Right kidney (tissue), 1 donor: ENCODE data around the gene HDHD5.

ENCODE experiments used
- DNase-seq: peaks from one replicate; pipeline ENCODE4 v3.0.0-alpha.2; 2016

The HDHD5 gene

GRCh38 chr22:17120711-17121232 lies 38.3 kb downstream of the HDHD5 start:
- peak; percentile 73 for DNase-seq

DNA sequence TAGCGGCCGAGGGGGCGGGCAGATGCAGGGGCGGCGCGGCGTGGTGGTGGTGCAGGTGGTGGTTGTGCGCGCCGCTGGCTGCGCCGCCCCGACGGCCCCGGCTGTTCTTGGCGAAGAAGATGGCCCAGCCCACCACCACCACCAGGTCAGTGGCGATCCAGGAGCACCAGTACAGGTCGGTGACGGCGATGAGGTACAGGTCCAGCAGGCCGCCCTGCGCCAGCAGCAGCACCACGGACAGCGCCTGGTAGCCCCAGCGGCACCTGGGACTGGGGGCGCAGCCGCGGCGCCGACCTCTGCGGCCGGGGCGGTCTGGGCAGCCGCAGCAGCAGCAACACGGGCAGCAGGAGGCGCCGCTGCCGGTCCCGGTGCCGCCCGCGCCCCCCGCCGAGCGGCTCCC lies 38.8 kb downstream of the HDHD5 start:
- DNase-seq: peak; percentile 69

DNA sequence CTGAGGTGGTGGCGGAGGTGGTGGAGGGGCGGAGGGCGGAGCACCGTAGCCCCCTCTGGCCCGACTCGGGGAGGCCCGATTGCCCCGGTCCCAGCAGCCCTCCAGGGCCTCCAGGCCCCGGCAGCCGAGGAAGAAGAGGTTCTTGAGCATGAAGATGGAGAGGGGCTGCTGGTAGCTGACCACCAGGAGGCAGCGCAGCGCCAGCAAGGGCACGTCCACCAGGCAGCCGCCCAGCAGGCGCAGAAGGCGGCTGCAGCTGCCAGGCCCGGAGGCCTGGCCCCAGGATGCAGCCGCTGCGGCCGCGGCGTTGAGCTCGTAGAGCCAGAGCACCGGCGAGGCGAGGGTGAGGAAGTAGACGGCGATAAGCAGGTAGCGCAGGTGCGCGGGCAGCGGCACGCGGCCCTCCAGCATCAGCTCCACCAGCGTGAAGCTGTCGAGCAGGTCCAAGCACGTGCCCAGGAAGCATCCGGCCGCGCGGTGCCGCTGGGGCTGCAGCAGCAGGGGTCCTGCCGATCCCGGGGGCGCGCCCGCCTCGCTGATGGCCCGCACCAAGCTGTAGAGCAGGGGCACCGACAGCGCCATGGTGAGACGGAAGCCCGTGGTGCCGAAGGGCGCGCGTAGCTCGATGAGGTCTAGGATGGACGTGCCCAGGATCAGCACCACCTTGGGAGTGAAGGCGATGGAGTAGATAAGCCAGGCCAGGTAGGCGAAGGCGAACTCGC lies 39.4 kb downstream of the HDHD5 start:
- peak; percentile 41 for DNase-seq

DNA sequence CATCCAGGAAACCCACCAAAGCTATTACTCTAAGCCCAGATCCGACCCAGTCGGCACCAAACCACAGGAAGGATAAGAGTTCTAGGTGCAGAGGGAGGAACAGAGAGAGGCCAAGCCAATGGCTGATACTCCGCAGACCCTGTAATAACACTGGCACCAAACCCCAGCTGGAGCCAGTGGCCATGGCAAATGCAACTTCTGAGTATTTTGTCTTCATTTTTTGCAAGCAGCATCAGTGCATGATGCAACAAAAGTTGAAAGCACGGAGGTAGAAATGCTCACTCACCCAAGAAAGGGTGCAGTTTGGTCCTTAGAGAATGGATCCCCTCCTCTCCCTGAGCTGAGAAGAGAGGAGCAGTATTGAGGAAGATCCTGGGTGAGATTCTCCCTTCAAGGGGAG lies 40.7 kb downstream of the HDHD5 start:
- no peak for DNase-seq

GRCh38 chr22:17117890-17118289 lies 41.2 kb downstream of the HDHD5 start:
- no peak for DNase-seq

GRCh38 chr22:17117400-17117799 lies 41.7 kb downstream of the HDHD5 start:
- DNase-seq: no peak

DNA sequence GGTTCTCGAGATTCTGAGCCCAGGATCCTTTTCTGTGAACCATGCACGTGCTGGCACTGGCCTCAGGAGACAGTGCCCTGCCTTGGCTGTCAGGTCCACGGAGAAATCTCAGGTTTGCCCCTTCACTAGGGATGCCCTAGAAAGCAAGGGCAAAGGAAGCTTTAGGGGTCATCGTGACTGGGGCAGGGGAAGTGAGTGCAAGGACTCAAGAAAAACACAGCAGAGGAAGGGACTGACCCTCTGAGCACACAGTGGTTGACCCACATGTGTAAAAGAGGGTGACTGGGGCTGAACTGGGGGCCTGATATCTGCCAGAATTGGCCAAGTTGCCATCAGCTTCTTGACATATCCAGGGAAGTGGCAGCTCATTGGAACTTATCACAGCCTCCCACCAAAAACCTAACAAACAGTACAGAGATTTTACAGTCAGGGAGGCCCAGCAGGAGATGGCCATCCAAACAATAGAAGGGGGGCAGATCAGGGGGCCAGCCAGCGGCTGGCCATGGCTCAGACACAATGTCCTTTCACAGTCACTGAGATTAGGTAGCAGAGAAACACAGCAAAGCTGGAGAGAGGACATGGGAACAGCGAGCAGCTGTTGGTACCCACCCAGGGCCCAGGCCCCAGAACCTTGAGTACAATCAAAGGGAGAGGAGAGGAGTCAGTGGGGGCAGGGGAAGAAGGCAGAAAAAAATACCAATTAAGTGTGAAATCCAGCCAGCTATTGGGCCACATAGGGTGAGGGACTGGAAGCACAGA lies 42.3 kb downstream of the HDHD5 start:
- DNase-seq: no peak

DNA sequence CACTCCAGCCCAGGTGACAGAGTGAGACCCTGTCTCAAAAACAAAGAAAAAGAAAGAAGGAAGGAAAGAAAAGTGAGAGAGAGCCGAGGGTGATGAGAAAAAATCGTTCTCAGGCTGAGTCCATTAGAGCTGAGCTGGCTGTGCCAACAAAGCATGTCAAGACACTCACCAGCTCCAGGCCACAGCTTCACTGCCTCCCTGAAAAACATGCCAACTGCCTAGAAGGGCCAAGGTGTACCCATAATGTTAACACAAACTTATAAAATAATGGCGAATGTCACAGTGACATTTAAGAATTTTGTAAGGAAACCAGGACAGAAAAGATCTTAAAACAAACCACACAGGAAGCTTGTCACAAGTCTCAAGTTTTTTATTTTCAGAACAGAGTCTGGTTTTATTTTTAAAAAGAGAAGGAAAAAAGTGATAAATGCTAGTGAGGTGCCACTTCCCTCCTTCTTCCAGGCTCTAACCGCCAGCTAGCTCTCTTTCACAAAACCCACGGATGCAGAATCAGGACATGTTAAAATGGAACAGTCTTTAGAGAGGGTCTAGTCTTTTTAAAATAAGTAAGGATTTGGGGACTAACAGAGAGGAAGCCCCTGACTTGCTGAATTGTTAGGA lies 43.0 kb downstream of the HDHD5 start:
- DNase-seq: no peak

DNA sequence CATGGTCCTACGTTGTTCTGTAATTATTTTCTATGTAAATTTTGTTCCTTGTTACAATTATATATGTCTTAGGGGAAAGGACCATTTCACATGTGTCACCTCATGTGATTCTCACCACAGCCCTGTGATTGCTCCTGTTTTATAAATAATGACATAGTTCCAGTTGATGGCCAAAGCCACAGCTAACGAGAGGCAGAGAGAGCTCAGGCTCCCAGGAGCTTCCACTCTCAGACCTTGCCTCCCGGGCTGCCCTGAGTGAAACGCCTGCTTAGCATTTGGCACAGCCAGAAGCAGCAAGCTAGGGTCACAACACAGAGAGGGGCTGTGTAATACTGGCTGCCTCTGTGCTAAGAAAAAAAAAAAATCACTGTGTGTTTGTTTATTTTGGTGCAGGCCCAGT lies 43.8 kb downstream of the HDHD5 start:
- DNase-seq: no peak

DNA sequence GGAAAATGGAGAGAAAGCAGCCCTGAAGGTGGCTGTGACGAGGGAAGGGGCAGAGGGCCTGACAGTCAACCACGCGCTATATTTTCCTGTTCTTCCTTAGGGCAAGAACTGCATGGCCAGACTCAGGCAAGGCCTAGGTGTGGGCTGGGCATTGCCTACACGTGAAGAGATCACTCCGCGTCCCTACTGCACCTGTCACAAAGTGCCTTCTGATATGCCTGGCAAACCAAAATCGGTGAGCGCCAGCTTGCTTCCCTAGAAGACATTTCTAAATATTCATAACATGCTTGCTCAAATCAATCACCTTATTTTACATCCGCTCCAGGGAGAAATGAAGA lies 44.2 kb downstream of the HDHD5 start:
- no peak for DNase-seq

DNA sequence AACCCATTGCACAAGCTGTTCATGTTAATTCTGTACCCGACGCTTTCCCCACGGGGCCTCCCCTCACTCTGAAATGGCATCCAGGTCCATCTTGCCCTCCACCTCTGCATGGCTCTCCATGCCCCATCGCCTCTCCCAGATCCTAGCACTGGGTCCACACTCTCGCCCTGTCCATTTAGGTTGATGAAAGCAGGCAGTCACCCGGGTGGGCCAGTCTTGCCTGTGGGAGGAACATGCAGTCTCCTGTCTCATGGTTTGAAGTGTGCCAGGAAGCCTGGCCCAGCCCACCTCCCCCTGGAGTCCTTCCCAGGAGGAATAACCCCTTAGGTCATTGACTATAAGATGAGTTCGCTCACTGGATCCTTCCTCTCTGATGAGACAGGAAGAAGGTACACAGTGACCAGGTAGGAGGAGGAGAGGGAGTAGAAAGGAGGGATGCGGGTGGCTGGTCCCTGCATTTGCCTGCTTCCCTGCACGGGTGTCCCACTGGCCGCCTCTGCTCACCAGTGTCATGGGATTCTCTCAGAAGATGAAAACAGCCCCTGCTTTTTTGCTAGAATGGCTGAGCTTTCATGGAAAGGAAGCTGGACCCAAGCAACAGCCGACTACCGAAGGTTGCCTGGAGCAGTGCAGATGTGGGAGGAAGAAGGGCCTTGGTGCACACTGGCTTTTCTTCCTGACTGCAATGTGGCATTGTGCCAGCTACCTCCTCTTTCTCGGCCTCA lies 44.7 kb downstream of the HDHD5 start:
- no peak for DNase-seq

DNA sequence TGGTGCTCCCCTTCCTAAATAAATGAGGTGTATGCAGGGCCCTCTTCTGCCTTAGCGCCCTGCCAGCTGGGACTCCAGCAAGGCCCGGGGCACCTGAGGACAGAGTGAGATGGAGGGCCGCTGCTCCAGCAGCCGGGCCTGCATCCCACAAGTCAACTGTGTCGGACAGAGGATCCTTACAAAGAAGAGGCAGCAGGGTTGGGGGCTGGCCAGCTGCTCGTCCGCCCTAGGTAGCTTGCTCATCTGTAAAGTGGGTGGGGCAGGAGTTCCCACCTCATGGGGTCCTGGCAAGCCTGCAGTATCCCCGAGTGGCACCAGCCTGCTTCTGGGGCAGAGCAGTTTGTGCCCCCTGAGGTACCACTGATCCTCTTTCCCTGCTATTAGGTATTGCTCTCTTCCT lies 45.5 kb downstream of the HDHD5 start:
- no peak for DNase-seq

DNA sequence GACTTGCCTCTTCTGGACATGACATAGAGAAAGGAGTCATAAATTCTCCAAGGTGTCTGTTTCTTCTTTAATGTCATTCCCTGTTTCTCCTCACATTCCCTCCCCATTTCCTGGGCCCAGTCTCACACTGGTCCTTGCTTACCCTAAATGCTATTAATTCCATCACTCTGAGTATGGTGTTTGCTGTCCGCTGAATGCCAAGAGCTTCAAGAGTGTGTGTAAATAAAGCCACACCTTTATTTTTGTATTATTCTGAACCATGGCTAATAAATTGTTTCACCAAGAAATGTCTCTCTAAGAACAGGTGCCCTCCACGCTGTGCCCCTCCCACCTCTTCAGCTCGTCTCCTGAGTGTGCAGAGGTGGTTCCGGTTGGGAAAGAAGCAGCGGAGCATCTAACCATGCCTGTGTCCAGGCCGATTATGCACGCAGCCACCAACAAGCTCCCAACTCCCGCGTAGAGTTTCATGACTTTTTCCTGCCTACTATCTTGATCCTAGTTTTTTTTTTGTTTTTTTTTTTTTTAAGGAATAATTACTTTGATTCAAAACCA lies 46.5 kb downstream of the HDHD5 start:
- DNase-seq: no peak

DNA sequence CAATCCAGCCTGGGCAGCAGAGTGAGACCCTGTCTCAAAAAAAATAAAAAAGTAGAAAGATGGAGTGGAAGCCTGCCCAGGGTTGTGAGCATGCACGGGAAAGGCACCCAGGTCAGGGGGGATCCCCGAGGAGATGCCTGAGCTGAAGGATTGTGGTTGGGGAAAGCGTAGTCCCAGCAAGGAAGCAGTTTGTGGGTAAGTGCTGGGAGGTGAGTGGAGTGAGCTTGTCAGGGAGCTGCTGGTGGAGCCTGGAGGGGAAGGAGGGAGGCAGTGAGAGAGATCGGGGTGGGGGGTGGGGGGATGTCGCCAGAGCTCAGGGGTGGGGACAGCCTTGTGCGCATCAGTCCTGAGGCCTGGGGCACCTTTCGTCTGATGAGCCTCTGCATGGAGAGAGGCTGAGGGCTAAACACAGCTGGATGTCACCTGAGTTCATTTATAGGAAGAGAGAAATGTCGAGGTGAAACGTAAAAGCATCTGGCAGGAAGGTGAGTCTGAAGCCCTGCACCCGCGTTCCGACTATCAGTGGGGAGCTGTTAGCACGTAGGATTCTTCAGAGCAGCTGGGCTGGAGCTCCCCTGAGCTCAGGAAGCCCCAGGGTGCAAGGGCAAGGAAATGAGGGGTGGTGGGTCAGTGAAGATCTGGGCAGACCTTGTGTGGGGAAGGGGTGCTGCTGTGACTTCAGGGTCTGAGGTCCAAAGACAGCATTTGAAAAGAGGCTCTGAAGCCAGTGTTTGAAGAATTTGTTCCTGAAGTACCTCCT lies 48.1 kb downstream of the HDHD5 start:
- no peak for DNase-seq

DNA sequence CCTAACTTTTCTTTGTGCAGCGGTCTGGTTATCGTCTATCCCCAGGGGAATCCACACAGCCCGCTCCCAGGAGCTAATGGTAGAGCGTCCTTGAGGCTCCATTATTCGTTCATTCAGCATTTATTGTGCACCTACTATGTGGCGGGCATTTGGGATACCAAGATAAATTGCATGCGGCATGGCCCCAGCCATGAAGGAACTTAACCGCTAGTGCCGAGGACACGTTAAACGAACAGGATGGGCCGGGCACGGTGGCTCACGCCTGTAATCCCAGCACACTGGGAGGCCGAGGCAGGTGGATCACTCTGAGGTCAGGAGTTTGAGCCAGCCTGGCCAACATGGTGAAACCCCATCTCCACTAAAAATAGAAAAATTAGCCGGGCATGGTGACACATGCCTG lies 49.1 kb downstream of the HDHD5 start:
- no peak for DNase-seq

DNA sequence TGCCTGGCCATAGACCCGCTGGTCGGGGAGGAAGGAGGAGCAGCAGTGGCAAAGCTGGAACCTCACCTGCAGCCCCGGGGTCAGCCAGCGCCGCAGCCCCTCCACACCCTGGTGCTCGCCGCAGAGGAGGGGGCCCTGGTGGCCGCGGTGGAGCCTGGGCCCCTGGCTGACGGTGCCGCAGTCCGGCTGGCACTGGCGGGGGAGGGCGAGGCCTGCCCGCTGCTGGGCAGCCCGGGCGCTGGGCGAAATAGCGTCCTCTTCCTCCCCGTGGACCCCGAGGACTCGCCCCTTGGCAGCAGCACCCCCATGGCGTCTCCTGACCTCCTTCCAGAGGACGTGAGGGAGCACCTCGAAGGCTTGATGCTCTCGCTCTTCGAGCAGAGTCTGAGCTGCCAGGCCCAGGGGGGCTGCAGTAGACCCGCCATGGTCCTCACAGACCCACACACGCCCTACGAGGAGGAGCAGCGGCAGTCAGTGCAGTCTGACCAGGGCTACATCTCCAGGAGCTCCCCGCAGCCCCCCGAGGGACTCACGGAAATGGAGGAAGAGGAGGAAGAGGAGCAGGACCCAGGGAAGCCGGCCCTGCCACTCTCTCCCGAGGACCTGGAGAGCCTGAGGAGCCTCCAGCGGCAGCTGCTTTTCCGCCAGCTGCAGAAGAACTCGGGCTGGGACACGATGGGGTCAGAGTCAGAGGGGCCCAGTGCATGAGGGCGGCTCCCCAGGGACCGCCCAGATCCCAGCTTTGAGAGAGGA lies 49.8 kb downstream of the HDHD5 start:
- DNase-seq: no peak

DNA sequence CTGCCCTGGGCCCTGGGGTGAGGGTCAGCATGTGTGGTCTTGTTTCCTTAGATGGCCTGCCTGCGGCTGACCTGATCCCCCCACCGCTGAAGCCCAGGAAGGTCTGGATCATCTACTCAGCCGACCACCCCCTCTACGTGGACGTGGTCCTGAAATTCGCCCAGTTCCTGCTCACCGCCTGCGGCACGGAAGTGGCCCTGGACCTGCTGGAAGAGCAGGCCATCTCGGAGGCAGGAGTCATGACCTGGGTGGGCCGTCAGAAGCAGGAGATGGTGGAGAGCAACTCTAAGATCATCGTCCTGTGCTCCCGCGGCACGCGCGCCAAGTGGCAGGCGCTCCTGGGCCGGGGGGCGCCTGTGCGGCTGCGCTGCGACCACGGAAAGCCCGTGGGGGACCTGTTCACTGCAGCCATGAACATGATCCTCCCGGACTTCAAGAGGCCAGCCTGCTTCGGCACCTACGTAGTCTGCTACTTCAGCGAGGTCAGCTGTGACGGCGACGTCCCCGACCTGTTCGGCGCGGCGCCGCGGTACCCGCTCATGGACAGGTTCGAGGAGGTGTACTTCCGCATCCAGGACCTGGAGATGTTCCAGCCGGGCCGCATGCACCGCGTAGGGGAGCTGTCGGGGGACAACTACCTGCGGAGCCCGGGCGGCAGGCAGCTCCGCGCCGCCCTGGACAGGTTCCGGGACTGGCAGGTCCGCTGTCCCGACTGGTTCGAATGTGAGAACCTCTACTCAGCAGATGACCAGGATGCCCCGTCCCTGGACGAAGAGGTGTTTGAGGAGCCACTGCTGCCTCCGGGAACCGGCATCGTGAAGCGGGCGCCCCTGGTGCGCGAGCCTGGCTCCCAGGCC lies 50.6 kb downstream of the HDHD5 start:
- DNase-seq: no peak

DNA sequence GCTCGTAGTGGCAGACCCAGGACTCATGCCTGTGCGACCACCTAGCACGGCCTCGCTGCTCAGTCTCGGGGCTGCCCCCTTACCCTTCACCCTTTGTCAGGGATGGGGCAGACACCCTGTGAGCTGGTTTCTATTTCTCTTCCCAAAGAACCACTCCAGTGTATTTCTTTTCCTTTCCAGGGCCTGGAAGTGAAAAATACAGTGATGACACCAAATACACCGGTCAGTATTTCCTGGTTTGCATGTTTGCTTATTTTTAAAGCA lies 51.6 kb downstream of the HDHD5 start:
- DNase-seq: no peak

DNA sequence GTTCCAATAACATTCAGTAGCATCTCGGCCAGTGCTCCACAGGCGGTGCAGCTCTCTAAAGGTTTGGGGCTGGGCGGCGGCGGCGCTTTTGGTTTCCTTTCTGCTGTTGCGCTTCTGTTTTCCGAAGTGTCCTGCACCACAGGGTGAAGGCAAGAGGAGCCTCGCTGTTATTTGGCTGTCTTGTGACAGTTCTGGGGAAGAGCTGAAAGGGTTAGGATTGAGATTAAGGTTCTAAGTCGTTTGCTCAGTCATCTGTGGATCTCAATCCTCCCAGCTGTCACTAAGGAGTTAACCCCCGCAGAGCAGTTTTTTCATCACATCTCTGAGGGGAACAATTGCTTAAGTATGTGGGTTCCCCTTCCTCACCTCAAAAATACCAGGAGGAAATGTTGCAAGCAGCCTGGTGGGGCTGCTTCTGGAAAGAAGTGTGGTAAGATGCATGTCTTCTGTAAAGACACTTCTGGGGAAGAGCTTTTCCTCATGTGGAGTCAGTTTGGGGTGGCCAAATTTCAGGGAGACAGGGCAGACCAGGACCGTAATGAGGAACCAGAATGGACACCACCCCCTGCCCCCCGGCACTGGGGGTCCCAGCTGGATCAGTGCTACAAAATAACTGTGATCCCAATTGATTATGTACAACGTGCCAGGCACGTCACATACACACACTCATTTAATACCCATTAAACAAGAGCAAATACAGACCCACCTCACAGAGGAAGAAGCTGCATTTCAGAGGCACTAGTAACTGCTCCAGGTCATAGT lies 52.1 kb downstream of the HDHD5 start:
- no peak for DNase-seq
